ENCODE results near the gene GGNBP2.

- TF ChIP-seq EZH2phosphoT487 (IDR thresholded peaks at IDR 0.05; ENCODE audit: insufficient read depth, low read depth) (no peak), EZH2 (IDR thresholded peaks at IDR 0.05; ENCODE audit: insufficient read depth, poor library complexity, severe bottlenecking) (no peak)
These were observed 69.4 kb downstream of the GGNBP2 start for GRCh38 chr17:36614081-36614480.
